Adrenal gland (tissue), 12 donors: ENCODE results near the gene PPP2R1B. TPM values are rescaled to one million over a fixed set of nuclear protein-coding genes. Genes with fewer than 3 reads are reported as not detected.

Source experiments
- DNase-seq, 7 donors: peaks; one replicate each; pipeline ENCODE4 v3.0.0-alpha.2; 2019 to 2020
- H3K27ac ChIP-seq, 5 donors: fragments of 200-600 bp; sonication (generic) in 4 of 5; 1 replicate in 3 of 5; 2 replicates in 2 of 5; pipeline versions ENCODE4 v1.5.1 to v1.8.0; 2016 to 2020; ENCODE audit warnings: mild to moderate bottlenecking in 1 of 5
- H3K27me3 ChIP-seq: fragments of 200-600 bp; 2 replicates; pipeline ENCODE4 v1.8.0; 2021
- H3K36me3 ChIP-seq, 2 donors: fragments of 200-600 bp; replicated peaks in 1 of 2; 1 replicate in 1 of 2; 2 replicates in 1 of 2; pipeline versions ENCODE4 v1.5.1 to v1.8.0; 2018 to 2022
- H3K4me1 ChIP-seq, 2 donors: fragments of 200-600 bp; replicated peaks in 1 of 2; 1 replicate in 1 of 2; 2 replicates in 1 of 2; pipeline versions ENCODE4 v1.5.1 to v1.8.0; 2018 to 2021
- H3K4me3 ChIP-seq, 4 donors: fragments of 200-600 bp; sonication (generic) in 3 of 4; one replicate each; pipeline ENCODE4 v1.5.1; 2016 to 2018
- H3K9me3 ChIP-seq, 3 donors: fragments of 200-600 bp; sonication (generic) in 1 of 3; replicated peaks in 1 of 3; 1 replicate in 2 of 3; 2 replicates in 1 of 3; pipeline versions ENCODE4 v1.5.1 to v1.8.0; 2016 to 2021
- POLR2A ChIP-seq, 2 donors: fragments of 450-650 bp; IDR thresholded peaks; one replicate each; pipeline ENCODE4 v1.6.1; 2017; ENCODE audit warnings: antibody characterized with exemption in 2 of 2, mild to moderate bottlenecking in 2 of 2, moderate library complexity in 1 of 2
- WGBS, 4 donors: extraction: QIAGEN DNeasy Blood & Tissue Kit in 2 of 4; methylation state at CpG; one replicate each; pipeline versions ENCODE4 v1.1.5 to v1.1.7; 2013 to 2017; 5-methylcytosine and 5-hydroxymethylcytosine counted together
- intact Hi-C, 2 donors: fragments of 100-400 bp; cut with DNase I; formaldehyde crosslinking; loops; one replicate each; pipeline versions ENCODE4 v1.14.1 to v1.15.0; 2022 to 2023
- polyA plus RNA-seq, 3 donors: library from polyadenylated mRNA; stranded (reverse); fragments of 200-250 nt in 2 of 3; fragments of 350-450 nt in 1 of 3; fragmentation: Illumina TruSeq in 1 of 3; extraction: RNeasy Lipid Tissue Mini Kit (QIAGEN cat#74804) in 1 of 3; gene quantifications; one replicate each; pipeline ENCODE4 v1.2.3, GENCODE V29; 2013 to 2014
- total RNA-seq, 9 donors: library from RNA; depleted of rRNA in 4 of 9; stranded (reverse); fragments of >200 nt in 4 of 9; fragments of 120-200 nt in 1 of 9; fragmentation: NEBNext Ultra II Directional in 1 of 9; extraction: Animal tissue kit (Norgen Biotek cat#: 25700) in 1 of 9; gene quantifications; one replicate each; pipeline versions ENCODE4 v1.1.0 to v1.2.4, GENCODE V29; 2013 to 2023
- TF ChIP-seq, protein P1 (sequence below), 6 experiments: fragments of 450-650 bp in 4 of 6; fragments of 200-600 bp in 2 of 6; sonication (generic) in 1 of 6; IDR thresholded peaks; 1 replicate in 5 of 6; 2 replicates in 1 of 6; pipeline versions ENCODE4 v1.5.1 to v1.8.0; 2016 to 2021; ENCODE audit warnings: antibody characterized with exemption in 6 of 6, mild to moderate bottlenecking in 2 of 6, moderate library complexity in 1 of 6
- donor health status: healthy with polysubstance abuse.
- donor health status: Bipolar disorder and iron deficiency.
- donor health status: DM: yes; HTN: yes; CAD: no.
- donor health status: DM: no; HTN: no; CAD: no.
- donor health status: DM: no; HTN: no; CAD: no.
- donor health status: DM: yes; HTN: yes; CAD: no.

Gene PPP2R1B
- total and polyA plus RNA-seq, 12 donors, result 10.3 to 58.1 (median 32.2) TPM

DNA sequence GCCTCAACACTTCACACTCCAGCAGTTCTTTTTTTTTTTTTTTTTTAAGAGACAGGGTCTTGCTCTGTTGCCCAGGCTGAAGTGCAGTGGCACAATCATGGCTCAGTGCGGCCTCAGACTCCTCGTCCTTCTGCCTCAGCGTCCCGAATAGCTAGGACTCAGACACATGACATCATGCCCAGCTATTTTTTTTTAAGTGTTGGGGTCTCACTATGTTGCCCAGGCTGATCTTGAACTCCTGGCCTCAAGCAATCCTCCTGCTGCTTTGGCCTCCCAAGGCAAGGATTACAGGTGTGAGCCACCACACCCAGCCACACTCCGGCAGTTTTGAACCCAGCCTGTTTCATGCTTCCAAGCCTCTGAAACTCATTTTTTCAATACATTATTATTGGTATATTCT lies 3.7 kb downstream of the PPP2R1B start:
- no peak for TF ChIP-seq POLR2A (IDR thresholded peaks at IDR 0.05)
- TF ChIP-seq, protein P1, sequence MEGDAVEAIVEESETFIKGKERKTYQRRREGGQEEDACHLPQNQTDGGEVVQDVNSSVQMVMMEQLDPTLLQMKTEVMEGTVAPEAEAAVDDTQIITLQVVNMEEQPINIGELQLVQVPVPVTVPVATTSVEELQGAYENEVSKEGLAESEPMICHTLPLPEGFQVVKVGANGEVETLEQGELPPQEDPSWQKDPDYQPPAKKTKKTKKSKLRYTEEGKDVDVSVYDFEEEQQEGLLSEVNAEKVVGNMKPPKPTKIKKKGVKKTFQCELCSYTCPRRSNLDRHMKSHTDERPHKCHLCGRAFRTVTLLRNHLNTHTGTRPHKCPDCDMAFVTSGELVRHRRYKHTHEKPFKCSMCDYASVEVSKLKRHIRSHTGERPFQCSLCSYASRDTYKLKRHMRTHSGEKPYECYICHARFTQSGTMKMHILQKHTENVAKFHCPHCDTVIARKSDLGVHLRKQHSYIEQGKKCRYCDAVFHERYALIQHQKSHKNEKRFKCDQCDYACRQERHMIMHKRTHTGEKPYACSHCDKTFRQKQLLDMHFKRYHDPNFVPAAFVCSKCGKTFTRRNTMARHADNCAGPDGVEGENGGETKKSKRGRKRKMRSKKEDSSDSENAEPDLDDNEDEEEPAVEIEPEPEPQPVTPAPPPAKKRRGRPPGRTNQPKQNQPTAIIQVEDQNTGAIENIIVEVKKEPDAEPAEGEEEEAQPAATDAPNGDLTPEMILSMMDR (IDR thresholded peaks at IDR 0.05), result no peak
- no peak overlapping the region for H3K4me3 ChIP-seq
- H3K9me3 ChIP-seq, result no peaks in the 10 kb centered on the region
- intact Hi-C loops, result no loop called here
- WGBS, 4 donors, result 95 to 100% (median 97%) methylated on average over 5 of the region's 5 CpGs
- H3K4me1 ChIP-seq, result peaks cover 0 to 28% of the 10 kb centered on the region in 2 donors
- no peak for DNase-seq
- peaks cover 0 to 63% of the 10 kb centered on the region in 2 donors for H3K36me3 ChIP-seq
- no peaks in the 10 kb centered on the region for H3K27me3 ChIP-seq
- no peak overlapping the region for H3K27ac ChIP-seq

DNA sequence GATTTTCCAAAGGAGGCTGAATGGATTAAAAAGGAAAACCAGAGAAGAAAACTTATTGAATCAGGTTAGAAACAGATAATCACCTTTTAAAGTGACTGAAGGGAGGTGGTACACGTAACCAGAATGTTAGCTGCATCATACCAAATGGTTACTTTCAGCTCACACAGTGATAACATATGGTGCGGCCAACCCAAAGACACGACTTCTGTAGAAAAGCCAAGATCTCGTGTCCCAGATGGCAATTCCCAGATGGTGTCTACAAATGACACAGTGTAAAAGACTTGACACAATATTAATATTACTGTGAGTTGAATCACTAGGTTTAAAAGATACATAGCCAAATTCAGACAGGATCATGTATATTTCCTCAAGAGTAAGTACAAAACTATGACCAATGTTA lies 5.2 kb downstream of the PPP2R1B start:
- Histone ChIP-seq H3K4me3 (no peak overlapping the region), H3K36me3 (peaks cover 0 to 77% of the 10 kb centered on the region in 2 donors), H3K9me3 (no peaks in the 10 kb centered on the region), H3K27me3 (no peaks in the 10 kb centered on the region), H3K4me1 (peaks cover 0 to 27% of the 10 kb centered on the region in 2 donors), H3K27ac (no peak overlapping the region)
- TF ChIP-seq, protein P1 (IDR thresholded peaks at IDR 0.05), result no peak
- no peak for TF ChIP-seq POLR2A (IDR thresholded peaks at IDR 0.05)
- 90 to 93% (median 91%) methylated on average over 4 of the region's 4 CpGs for WGBS, 4 donors
- DNase-seq, result no peak
- intact Hi-C loops, result no loop called here

GRCh38 chr11:111759778-111760407 lies 6.3 kb downstream of the PPP2R1B start:
- Histone ChIP-seq H3K36me3 (peaks cover 0 to 87% of the 10 kb centered on the region in 2 donors), H3K9me3 (no peaks in the 10 kb centered on the region), H3K4me1 (peaks cover 0 to 24% of the 10 kb centered on the region in 2 donors), H3K27ac (peak overlapping the region in 1 of 5 donors; percentile 7), H3K27me3 (no peaks in the 10 kb centered on the region), H3K4me3 (no peak overlapping the region)
- intact Hi-C loops, result no loop called here
- DNase-seq, result no peak
- whole genome bisulfite sequencing, 4 donors, result 72 to 76% (median 74%) methylated on average over 5 of the region's 5 CpGs
- TF ChIP-seq, protein P1 (IDR thresholded peaks at IDR 0.05), result no peak
- TF ChIP-seq POLR2A (IDR thresholded peaks at IDR 0.05), result no peak

DNA sequence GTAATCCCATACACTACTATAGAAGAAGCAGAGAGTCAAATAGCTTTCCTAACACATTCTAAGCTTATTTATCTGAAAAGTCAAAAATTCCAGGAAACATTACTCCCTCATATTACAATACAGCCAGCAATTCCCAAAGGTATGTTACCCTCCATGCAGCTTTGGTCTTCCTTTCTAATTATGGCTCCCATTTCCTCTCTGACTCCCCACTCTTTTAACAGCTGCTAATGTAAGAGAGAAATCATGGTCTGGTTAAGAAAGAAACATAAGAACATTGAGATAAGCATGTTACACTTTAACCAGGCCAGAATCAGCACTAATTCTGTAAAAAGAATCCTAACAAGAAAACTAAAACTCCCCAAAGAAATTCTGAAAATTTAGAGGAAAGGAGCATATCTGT lies 6.8 kb downstream of the PPP2R1B start:
- DNase-seq, result no peak
- no peaks in the 10 kb centered on the region for H3K9me3 ChIP-seq
- TF ChIP-seq POLR2A (IDR thresholded peaks at IDR 0.05), result no peak
- TF ChIP-seq, protein P1 (IDR thresholded peaks at IDR 0.05), result no peak
- H3K4me3 ChIP-seq, result no peak overlapping the region
- peaks cover 0 to 19% of the 10 kb centered on the region in 2 donors for H3K4me1 ChIP-seq
- H3K27me3 ChIP-seq, result no peaks in the 10 kb centered on the region
- peak overlapping the region in 1 of 5 donors; percentile 7 for H3K27ac ChIP-seq
- H3K36me3 ChIP-seq, result peaks cover 0 to 92% of the 10 kb centered on the region in 2 donors
- intact Hi-C loops, result no loop called here
